ENCODE results near the gene TM9SF2.

GRCh38 chr13:99500839-99501183, 461 bp upstream of the TM9SF2 start:
- TF ChIP-seq PHF8 (IDR thresholded peaks at IDR 0.05; ENCODE audit: borderline replicate concordance, low read depth), result no peak
- TF ChIP-seq, protein P1, sequence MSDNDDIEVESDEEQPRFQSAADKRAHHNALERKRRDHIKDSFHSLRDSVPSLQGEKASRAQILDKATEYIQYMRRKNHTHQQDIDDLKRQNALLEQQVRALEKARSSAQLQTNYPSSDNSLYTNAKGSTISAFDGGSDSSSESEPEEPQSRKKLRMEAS (IDR thresholded peaks at IDR 0.05), result no peak
- TF ChIP-seq ZFP36 (IDR thresholded peaks at IDR 0.05; ENCODE audit: borderline replicate concordance, partially characterized antibody), result no peak
- no peak for TF ChIP-seq RAD21 (conservative IDR thresholded peaks at IDR 0.05 in 1 of 2, IDR thresholded peaks at IDR 0.05 in 1 of 2)
- TF ChIP-seq MYC (IDR thresholded peaks at IDR 0.05; ENCODE audit: borderline replicate concordance, low read length), result no peak
- TF ChIP-seq, protein P2, sequence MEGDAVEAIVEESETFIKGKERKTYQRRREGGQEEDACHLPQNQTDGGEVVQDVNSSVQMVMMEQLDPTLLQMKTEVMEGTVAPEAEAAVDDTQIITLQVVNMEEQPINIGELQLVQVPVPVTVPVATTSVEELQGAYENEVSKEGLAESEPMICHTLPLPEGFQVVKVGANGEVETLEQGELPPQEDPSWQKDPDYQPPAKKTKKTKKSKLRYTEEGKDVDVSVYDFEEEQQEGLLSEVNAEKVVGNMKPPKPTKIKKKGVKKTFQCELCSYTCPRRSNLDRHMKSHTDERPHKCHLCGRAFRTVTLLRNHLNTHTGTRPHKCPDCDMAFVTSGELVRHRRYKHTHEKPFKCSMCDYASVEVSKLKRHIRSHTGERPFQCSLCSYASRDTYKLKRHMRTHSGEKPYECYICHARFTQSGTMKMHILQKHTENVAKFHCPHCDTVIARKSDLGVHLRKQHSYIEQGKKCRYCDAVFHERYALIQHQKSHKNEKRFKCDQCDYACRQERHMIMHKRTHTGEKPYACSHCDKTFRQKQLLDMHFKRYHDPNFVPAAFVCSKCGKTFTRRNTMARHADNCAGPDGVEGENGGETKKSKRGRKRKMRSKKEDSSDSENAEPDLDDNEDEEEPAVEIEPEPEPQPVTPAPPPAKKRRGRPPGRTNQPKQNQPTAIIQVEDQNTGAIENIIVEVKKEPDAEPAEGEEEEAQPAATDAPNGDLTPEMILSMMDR (IDR thresholded peaks at IDR 0.05), result no peak
- TF ChIP-seq POLR2A (IDR thresholded peaks at IDR 0.05; ENCODE audit: low read length), result no peak
- no peak for TF ChIP-seq SREBF2 (IDR thresholded peaks at IDR 0.05)
- no peak for TF ChIP-seq FOSL2 (IDR thresholded peaks at IDR 0.05)
- no peak for TF ChIP-seq FOSL2 (CRISPR knock-in tag; IDR thresholded peaks at IDR 0.05)
- no peak for TF ChIP-seq SMC3 (IDR thresholded peaks at IDR 0.05)
